Measurements from ENCODE around the gene EFNB3.
A peak's percentile ranks its signal among the peaks of the same experiment; 100 is the strongest.

GRCh38 chr17:7684851-7685532 is 20.0 kb upstream of the EFNB3 start:
- TF ChIP-seq ZNF670 (tag by site-specific recombination; IDR thresholded peaks at IDR 0.05; ENCODE audit: low read depth) (no peak), ZNF132 (tag by site-specific recombination; IDR thresholded peaks at IDR 0.05; ENCODE audit: borderline replicate concordance) (no peak), ZNF335 (tag by site-specific recombination; conservative IDR thresholded peaks at IDR 0.05) (no peak), ZFP37 (tag by site-specific recombination; IDR thresholded peaks at IDR 0.05) (no peak), ZNF785 (tag by site-specific recombination; IDR thresholded peaks at IDR 0.05) (no peak), GLI2 (tag by site-specific recombination; IDR thresholded peaks at IDR 0.05; ENCODE audit: borderline replicate concordance, low read depth) (no peak), ZNF274 (IDR thresholded peaks at IDR 0.05; ENCODE audit: low read length) (no peak), ZNF274 (tag by site-specific recombination; IDR thresholded peaks at IDR 0.05; ENCODE audit: borderline replicate concordance) (no peak), ELK4 (IDR thresholded peaks at IDR 0.05; ENCODE audit: borderline replicate concordance, low read depth, low read length) (no peak), ZNF140 (tag by site-specific recombination; IDR thresholded peaks at IDR 0.05) (no peak), YY1 (tag by site-specific recombination; IDR thresholded peaks at IDR 0.05) (no peak), ZNF747 (tag by site-specific recombination; IDR thresholded peaks at IDR 0.05) (no peak), ZNF561 (tag by site-specific recombination; IDR thresholded peaks at IDR 0.05; ENCODE audit: borderline replicate concordance) (no peak)
- TF ChIP-seq, protein P1, sequence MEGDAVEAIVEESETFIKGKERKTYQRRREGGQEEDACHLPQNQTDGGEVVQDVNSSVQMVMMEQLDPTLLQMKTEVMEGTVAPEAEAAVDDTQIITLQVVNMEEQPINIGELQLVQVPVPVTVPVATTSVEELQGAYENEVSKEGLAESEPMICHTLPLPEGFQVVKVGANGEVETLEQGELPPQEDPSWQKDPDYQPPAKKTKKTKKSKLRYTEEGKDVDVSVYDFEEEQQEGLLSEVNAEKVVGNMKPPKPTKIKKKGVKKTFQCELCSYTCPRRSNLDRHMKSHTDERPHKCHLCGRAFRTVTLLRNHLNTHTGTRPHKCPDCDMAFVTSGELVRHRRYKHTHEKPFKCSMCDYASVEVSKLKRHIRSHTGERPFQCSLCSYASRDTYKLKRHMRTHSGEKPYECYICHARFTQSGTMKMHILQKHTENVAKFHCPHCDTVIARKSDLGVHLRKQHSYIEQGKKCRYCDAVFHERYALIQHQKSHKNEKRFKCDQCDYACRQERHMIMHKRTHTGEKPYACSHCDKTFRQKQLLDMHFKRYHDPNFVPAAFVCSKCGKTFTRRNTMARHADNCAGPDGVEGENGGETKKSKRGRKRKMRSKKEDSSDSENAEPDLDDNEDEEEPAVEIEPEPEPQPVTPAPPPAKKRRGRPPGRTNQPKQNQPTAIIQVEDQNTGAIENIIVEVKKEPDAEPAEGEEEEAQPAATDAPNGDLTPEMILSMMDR (tag by site-specific recombination; IDR thresholded peaks at IDR 0.05), result no peak
- TF ChIP-seq, protein P2, sequence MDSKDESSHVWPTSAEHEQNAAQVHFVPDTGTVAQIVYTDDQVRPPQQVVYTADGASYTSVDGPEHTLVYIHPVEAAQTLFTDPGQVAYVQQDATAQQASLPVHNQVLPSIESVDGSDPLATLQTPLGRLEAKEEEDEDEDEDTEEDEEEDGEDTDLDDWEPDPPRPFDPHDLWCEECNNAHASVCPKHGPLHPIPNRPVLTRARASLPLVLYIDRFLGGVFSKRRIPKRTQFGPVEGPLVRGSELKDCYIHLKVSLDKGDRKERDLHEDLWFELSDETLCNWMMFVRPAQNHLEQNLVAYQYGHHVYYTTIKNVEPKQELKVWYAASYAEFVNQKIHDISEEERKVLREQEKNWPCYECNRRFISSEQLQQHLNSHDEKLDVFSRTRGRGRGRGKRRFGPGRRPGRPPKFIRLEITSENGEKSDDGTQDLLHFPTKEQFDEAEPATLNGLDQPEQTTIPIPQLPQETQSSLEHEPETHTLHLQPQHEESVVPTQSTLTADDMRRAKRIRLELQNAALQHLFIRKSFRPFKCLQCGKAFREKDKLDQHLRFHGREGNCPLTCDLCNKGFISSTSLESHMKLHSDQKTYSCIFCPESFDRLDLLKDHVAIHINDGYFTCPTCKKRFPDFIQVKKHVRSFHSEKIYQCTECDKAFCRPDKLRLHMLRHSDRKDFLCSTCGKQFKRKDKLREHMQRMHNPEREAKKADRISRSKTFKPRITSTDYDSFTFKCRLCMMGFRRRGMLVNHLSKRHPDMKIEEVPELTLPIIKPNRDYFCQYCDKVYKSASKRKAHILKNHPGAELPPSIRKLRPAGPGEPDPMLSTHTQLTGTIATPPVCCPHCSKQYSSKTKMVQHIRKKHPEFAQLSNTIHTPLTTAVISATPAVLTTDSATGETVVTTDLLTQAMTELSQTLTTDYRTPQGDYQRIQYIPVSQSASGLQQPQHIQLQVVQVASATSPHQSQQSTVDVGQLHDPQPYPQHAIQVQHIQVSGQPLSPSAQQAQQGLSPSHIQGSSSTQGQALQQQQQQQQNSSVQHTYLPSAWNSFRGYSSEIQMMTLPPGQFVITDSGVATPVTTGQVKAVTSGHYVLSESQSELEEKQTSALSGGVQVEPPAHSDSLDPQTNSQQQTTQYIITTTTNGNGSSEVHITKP (tag by site-specific recombination; IDR thresholded peaks at IDR 0.05), result peak; percentile 86

All from HEK293 (cell line).